CD4-positive, alpha-beta T cell treated with Interleukin-12 subunit alpha and Interleukin-12 subunit beta, for 1 hour (primary cell): ENCODE measurements around the gene RTN4.
"Not testable (repeated sequence)": the region's sequence is repeated elsewhere in the genome, so short reads cannot be mapped to it uniquely, and the experiment has no call there.

Source experiments
- DNase-seq: peaks from one replicate; pipeline ENCODE4 v3.0.0-alpha.2; 2020

Gene RTN4

GRCh38 chr2:55050100-55050994 is at the start of gene RTN4:
Gene RTN4, minus strand, starts transcription at chr2:55050451. Its CDS starts 151 bp downstream, at chr2:55050300.
- peak; percentile 99 for DNase-seq

DNA sequence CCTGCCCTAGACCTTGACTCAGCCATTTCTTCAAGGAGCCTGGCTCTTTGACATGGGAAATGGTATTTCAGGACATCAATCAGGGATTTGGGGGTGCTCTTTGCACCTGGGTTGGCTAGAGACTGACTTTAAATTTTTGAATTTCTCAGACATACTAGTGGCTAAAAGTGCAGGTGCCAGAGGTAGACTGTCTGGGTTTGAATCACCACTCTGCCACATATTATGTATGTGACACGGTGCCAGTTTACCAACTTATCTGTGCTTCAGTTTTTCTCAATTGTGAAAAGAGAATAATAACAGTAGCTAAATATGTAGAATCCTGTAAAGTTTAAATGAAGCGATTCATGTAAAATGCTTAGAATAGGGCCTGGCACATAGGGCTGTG is 49.2 kb upstream of the RTN4 start:
- no peak for DNase-seq

- DNase-seq = no peak
These were observed 47.5 kb upstream of the RTN4 start for GRCh38 chr2:55097461-55098410.

DNA sequence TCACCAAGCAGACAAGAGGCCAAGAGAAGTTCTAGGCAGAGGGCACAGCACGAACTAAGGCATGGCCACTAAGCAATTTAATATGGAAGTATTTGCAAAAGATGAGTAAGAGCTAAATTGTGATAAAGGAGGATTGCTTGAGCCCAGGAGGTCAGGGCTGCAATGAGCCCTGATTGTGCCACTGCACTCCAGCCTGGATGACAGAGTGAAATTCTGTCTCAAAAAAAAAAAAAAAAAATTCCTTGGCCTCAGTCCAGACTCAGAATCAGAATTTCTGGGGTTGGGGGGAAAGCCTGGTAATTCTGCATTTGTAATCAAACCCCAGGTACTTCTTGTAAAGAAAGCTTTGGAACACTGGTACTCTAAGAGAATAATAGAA is 46.8 kb upstream of the RTN4 start:
- no peak for DNase-seq

- DNase-seq = no peak
These were observed 46.3 kb upstream of the RTN4 start for GRCh38 chr2:55096586-55096985.

- no peak for DNase-seq
These were observed 43.1 kb upstream of the RTN4 start for GRCh38 chr2:55093381-55093780.

DNA sequence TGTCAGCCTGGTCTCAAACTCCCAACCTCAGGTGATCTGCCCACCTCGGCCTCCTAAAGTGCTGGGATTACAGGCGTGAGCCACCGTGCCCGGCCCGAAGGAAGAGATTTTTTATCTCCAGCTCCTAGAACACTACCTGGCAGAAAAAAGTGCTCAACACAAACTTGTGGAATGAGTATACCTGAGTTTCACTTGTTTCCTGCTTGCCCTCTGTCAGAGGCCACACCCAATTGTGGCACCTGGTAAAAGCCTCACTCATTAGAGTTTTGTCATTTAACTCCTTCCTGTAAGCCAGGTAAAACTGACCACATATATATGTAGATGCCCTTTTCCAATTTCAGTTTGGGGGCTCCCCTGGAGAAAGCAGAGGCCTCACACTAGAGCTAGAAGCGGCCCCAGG is 42.2 kb upstream of the RTN4 start:
- DNase-seq = no peak

DNA sequence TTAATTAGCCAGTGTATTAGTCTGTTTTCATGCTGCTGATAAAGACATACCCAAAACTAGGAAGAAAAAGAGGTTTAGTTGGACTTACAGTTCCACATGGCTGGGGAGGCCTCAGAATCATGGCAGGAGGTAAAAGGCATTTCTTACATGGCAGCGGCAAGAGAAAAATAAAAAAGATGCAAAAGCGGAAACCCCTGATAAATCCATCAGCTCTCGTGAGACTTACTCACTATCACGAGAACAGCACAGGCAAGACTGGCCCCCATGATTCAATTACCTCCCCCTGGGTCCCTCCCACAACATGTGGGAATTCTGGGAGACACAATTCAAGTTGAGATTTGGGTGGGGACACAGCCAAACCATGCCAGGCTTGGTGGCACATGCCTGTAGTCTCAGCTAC is 41.4 kb upstream of the RTN4 start:
- DNase-seq = not testable (repeated sequence)

- no peak for DNase-seq
These were observed 40.5 kb upstream of the RTN4 start for GRCh38 chr2:55090702-55091101.

GRCh38 chr2:55089726-55090125 is 39.5 kb upstream of the RTN4 start:
- DNase-seq = no peak

DNA sequence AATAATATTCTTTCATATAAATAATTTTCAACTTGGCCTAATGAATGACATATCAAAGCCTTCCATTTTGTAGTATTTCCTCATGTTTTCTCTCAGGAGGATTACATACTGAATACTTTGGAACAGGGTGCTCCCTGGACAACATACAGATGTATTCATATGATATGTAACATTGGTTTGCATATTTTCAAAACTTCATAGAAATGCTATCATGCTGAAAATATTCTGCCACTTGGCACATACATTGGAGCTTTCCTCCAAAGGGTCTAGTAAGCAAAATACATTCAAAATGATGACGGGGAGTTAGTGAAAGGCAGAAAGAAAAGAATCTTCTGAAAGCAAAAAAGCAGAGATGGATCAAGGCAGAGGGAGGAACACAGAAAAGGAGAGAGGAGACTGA is 38.1 kb upstream of the RTN4 start:
- no peak for DNase-seq

GRCh38 chr2:55087936-55088335 is 37.7 kb upstream of the RTN4 start:
- DNase-seq = no peak

- no peak for DNase-seq
These were observed 37.2 kb upstream of the RTN4 start for GRCh38 chr2:55087501-55087900.

DNA sequence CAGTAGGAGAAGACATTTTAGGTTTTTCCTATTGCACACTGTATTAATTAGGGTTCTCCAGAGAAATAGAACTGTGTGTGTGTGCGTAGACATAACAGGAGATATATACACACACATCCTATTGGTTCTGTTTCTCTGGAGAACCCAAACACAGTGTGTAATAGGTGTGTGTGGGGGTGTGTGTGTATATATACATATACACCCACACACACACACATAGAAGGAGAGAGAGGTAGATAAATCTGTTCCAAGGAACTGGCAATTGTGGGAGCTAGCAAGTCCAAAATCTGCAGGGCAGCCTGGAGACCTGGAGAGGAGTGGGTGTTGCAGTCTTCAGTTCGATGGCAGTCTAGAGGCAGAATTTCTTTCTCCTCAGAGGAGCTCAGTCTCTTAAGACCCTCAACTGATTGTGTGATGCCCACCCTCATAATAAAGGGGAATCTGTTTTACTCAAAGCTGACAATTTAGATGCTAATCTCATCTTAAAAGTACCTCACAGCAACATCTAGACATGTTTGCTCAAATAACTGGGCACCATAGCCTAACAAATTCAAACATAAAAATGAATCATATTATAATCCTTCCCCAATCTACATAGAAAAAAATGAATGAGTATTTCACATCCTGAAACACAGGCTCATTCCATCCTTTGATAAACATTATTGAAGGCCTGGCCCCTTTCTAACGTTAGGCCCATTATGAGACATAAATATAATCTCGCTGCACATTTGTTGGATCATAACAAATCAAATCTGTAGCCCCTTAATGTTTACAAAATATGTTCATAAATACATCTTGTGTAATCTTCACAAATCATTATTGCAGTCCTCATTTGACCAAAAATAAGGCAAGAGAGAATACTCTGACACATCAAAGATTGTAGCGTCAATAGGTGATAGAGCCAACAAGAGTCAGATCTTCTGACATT is 35.1 kb upstream of the RTN4 start:
- no peak for DNase-seq

DNA sequence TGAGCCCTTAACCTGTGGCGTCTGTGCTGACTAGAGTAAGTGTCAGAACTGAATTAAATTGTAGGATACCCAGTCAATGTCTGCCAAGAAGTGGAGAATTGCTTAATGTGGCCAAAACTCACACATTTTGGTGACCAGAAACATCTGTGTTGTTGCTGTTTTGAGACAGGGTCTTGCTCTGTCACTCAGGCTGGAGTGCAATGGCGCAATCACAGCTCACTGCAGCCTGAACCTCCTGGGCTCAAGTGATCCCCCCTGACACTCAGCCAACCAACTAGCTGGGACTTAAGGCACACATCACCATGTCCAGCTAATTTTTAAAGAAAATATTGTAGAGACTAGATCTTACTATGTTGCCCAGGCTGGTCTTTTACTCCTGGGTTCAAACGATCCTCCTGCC is 34.4 kb upstream of the RTN4 start:
- DNase-seq = no peak

- no peak for DNase-seq
These were observed 30.0 kb upstream of the RTN4 start for GRCh38 chr2:55080204-55080738.

- DNase-seq = no peak
These were observed 28.7 kb upstream of the RTN4 start for GRCh38 chr2:55078956-55079355.

- no peak for DNase-seq
These were observed 26.5 kb upstream of the RTN4 start for GRCh38 chr2:55076721-55077120.

- DNase-seq = not testable (repeated sequence)
These were observed 25.8 kb upstream of the RTN4 start for GRCh38 chr2:55076019-55076418.

DNA sequence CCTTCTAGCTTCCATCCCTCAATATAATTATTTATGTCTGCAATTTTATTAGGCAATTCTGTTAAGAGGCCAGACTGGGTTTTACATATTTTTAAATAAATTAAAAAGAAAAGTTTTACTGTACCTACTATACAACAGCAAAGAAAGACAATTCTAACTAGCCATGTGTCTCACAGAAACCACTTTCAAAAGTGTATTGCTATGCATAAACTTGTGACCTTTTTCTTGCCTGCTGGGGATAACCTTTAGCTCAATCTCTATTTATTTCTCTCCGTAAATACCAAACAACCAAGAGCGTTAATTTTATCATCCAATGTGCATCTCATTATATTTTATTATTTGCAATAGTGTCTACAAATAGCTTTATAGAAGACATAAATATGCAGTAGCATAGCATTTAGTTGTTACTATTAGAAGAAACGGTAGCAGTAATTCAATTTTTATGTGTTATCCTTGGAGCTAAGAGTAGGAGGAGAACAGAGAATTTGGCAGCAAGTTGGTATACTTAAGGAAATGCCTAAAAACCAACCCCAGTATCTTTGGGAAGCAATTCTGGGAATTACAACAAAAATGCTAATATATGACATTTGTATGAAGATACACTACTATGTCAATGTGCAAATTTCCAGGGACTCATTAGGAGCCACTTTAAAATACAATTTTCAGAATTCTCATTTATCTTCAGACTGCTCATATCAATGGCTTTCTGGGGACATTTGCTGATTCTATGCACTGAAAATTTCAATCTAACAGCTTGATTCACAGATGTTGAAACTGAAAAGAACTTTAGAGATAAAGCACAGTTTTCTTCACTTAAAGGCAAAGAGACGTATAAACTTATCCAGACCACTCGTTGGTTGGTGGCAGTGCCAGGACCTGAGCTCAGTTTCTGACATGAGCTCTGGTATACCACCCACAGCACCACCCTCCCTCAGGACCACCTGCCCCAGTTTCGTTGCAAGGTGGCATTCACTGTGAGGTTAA is 23.0 kb upstream of the RTN4 start:
- DNase-seq = no peak

DNA sequence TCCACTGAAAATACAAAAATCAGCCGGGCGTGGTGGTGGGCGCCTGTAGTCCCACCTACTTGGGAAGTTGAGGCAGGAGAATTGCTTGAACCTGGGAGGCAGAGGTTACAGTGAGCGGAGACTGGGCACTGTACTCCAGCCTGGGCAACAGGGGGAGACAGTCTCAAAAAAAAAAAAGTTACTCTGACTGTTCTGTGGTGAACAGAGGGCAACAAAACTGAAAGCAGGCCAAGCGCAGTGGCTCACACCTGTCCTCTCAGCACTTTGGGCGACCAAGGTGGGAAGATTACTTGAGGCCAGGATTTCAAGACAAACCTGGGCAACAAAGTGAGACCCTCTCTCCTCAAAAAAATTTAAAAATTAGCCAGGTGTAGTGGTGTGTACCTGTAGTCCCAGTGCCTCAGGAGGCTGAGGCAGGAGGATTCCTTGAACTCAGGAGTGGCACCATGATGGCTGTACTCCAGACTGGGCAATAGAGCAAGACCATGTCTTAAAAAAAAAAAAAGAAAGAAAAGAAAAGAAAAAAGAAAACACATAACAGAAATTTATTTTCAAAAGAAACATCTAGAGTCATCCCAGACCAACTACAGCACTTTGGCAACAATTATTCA is 13.6 kb upstream of the RTN4 start:
- DNase-seq = no peak
